Measurements from ENCODE around the gene NAV3.

Gene NAV3

GRCh38 chr12:77830583-77831351 lies at the start of gene NAV3:
NAV3 (plus strand) TSS chr12:77830894; CDS start chr12:77831462, 568 bp downstream.
- no peak for DNase-seq

GRCh38 chr12:77782034-77782433 lies 48.7 kb upstream of the NAV3 start:
- no peak for DNase-seq

GRCh38 chr12:77782766-77783165 lies 47.9 kb upstream of the NAV3 start:
- no peak for DNase-seq

- DNase-seq, result no peak
Observed at GRCh38 chr12:77785211-77785610, 45.5 kb upstream of the NAV3 start.

GRCh38 chr12:77786675-77787074 lies 44.0 kb upstream of the NAV3 start:
- no peak for DNase-seq

- DNase-seq, result no peak
Observed at GRCh38 chr12:77788231-77789168, 42.2 kb upstream of the NAV3 start.

- no peak for DNase-seq
Observed at GRCh38 chr12:77795699-77796098, 35.0 kb upstream of the NAV3 start.

GRCh38 chr12:77796775-77797174 lies 33.9 kb upstream of the NAV3 start:
- no peak for DNase-seq

- DNase-seq, result no peak
Observed at GRCh38 chr12:77800501-77800900, 30.2 kb upstream of the NAV3 start.

GRCh38 chr12:77808534-77808933 lies 22.2 kb upstream of the NAV3 start:
- DNase-seq, result no peak

- no peak for DNase-seq
Observed at GRCh38 chr12:77813558-77813957, 17.1 kb upstream of the NAV3 start.

GRCh38 chr12:77814386-77814785 lies 16.3 kb upstream of the NAV3 start:
- DNase-seq, result no peak

- DNase-seq, result no peak
Observed at GRCh38 chr12:77816196-77816595, 14.5 kb upstream of the NAV3 start.

GRCh38 chr12:77817276-77817675 lies 13.4 kb upstream of the NAV3 start:
- no peak for DNase-seq

- no peak for DNase-seq
Observed at GRCh38 chr12:77818351-77818750, 12.3 kb upstream of the NAV3 start.

- DNase-seq, result no peak
Observed at GRCh38 chr12:77821699-77822203, 8.9 kb upstream of the NAV3 start.

GRCh38 chr12:77833329-77833728 lies 2.6 kb downstream of the NAV3 start:
- DNase-seq, result no peak

- DNase-seq, result no peak
Observed at GRCh38 chr12:77834618-77835017, 3.9 kb downstream of the NAV3 start.

GRCh38 chr12:77835969-77836368 lies 5.3 kb downstream of the NAV3 start:
- DNase-seq, result no peak

GRCh38 chr12:77837876-77838291 lies 7.2 kb downstream of the NAV3 start:
- DNase-seq, result no peak

- DNase-seq, result no peak
Observed at GRCh38 chr12:77841521-77841920, 10.8 kb downstream of the NAV3 start.

- no peak for DNase-seq
Observed at GRCh38 chr12:77842430-77842829, 11.7 kb downstream of the NAV3 start.

- DNase-seq, result no peak
Observed at GRCh38 chr12:77845831-77846230, 15.1 kb downstream of the NAV3 start.

- DNase-seq, result no peak
Observed at GRCh38 chr12:77847060-77847541, 16.4 kb downstream of the NAV3 start.
